ENCODE results near the gene PPM1L. TPM values are rescaled to one million over a fixed set of nuclear protein-coding genes. Genes with fewer than 3 reads are reported as not detected.

PPM1L gene
- total and polyA plus RNA-seq, 2 donors (not counting 1 experiment from before 2014, with no cell fraction given), result 1.1 to 12.0 TPM

GRCh38 chr3:160754371-160754854 lies 1.6 kb upstream of the PPM1L start:
- Histone ChIP-seq H3K27me3 (replicated peaks in 1 of 4; ENCODE audit: control extremely low read depth in 1 of 4, control insufficient read depth in 3 of 4, insufficient read depth in 4 of 4, low read length in 3 of 4) (peaks cover 0 to 11% (median 4%) of the 10 kb centered on the region in 4 experiments), H3K9me3 (ENCODE audit: control extremely low read depth in 1 of 3, control insufficient read depth in 2 of 3, insufficient read depth in 1 of 3, low read length in 2 of 3) (no peaks in the 10 kb centered on the region), H3K36me3 (replicated peaks in 1 of 2; ENCODE audit: control extremely low read depth in 1 of 2, control insufficient read depth in 1 of 2, extremely low read depth in 1 of 2, insufficient read depth in 2 of 2, low read length in 1 of 2) (no peaks in the 10 kb centered on the region), H3K27ac (ENCODE audit: low read length in 2 of 2) (peak overlapping the region; percentile 72 to 82), H3K79me2 (ENCODE audit: control insufficient read depth, insufficient read depth, low read length) (no peaks in the 10 kb centered on the region), H3K9ac (ENCODE audit: low read length) (peak overlapping the region; percentile 81), H3K4me3 (ENCODE audit: control extremely low read depth in 1 of 5, extremely low read depth in 1 of 5, insufficient read depth in 1 of 5, low read depth in 2 of 5, low read length in 4 of 5) (peak overlapping the region; percentile 68 to 86 (median 81)), H3K4me2 (replicated peaks; ENCODE audit: low read depth, low read length, poor library complexity, severe bottlenecking) (peak overlapping the region; percentile 96), H4K20me1 (ENCODE audit: control insufficient read depth, insufficient read depth, low read length, poor library complexity, severe bottlenecking) (no peaks in the 10 kb centered on the region), H3K4me1 (ENCODE audit: control insufficient read depth in 2 of 2, insufficient read depth in 2 of 2, low read length in 2 of 2) (peaks cover 25% of the 10 kb centered on the region in 2 donors), H2AFZ (ENCODE audit: insufficient read depth, low read depth, low read length, poor library complexity, severe bottlenecking) (peak overlapping the region; percentile 96)
- peak overlapping the region; percentile 79 for H3K27ac Mint-ChIP-seq
- intact Hi-C loops (cut with micrococcal nuclease), result loop anchor here (10.0 kb wide), 1 partner anchor 320 kb away; no protein-coding TSS in a partner anchor
- H3K27me3 Mint-ChIP-seq, result peaks cover 15% of the 10 kb centered on the region
- ATAC-seq (ENCODE audit: low read depth) (no peak), DNase-seq (peak; percentile 52)
- under 1% methylated on average over 26 of the region's 27 CpGs for WGBS (ENCODE audit: insufficient coverage)
- ChIA-PET POLR2A (no interaction called here), CTCF (interaction anchor here (1.3 kb wide), 1 partner anchor 10 kb away, joined by 3 read pairs; no protein-coding TSS in a partner anchor)
- no peak for TF ChIP-seq EZH2 (IDR thresholded peaks at IDR 0.05; ENCODE audit: borderline replicate concordance, insufficient read depth, low read depth, low read length, poor library complexity, severe bottlenecking)
- TF ChIP-seq, protein P1, sequence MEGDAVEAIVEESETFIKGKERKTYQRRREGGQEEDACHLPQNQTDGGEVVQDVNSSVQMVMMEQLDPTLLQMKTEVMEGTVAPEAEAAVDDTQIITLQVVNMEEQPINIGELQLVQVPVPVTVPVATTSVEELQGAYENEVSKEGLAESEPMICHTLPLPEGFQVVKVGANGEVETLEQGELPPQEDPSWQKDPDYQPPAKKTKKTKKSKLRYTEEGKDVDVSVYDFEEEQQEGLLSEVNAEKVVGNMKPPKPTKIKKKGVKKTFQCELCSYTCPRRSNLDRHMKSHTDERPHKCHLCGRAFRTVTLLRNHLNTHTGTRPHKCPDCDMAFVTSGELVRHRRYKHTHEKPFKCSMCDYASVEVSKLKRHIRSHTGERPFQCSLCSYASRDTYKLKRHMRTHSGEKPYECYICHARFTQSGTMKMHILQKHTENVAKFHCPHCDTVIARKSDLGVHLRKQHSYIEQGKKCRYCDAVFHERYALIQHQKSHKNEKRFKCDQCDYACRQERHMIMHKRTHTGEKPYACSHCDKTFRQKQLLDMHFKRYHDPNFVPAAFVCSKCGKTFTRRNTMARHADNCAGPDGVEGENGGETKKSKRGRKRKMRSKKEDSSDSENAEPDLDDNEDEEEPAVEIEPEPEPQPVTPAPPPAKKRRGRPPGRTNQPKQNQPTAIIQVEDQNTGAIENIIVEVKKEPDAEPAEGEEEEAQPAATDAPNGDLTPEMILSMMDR (IDR thresholded peaks at IDR 0.05), result no peak
- H3K4me1 Mint-ChIP-seq, result peaks cover 31% of the 10 kb centered on the region
- peak overlapping the region; percentile 98 for H3K4me3 Mint-ChIP-seq
- no peaks in the 10 kb centered on the region for H3K9me3 Mint-ChIP-seq (ENCODE audit: insufficient read depth)

Data from B cell (primary cell).